Lower leg skin (tissue), 3 donors: ENCODE measurements around the gene SYT2.
"Not testable (repeated sequence)": the region's sequence is repeated elsewhere in the genome, so short reads cannot be mapped to it uniquely, and the experiment has no call there.

Experiments used
- CTCF ChIP-seq, 3 donors: fragments of 450-650 bp; IDR thresholded peaks; one replicate each; pipeline ENCODE4 v1.5.1; 2016; ENCODE audit warnings: antibody characterized with exemption in 3 of 3, mild to moderate bottlenecking in 3 of 3, moderate library complexity in 2 of 3
- POLR2A ChIP-seq, 2 donors: fragments of 450-650 bp; IDR thresholded peaks; one replicate each; pipeline ENCODE4 v1.6.1; 2016 to 2017; ENCODE audit warnings: antibody characterized with exemption in 2 of 2, mild to moderate bottlenecking in 1 of 2, moderate library complexity in 1 of 2

DNA sequence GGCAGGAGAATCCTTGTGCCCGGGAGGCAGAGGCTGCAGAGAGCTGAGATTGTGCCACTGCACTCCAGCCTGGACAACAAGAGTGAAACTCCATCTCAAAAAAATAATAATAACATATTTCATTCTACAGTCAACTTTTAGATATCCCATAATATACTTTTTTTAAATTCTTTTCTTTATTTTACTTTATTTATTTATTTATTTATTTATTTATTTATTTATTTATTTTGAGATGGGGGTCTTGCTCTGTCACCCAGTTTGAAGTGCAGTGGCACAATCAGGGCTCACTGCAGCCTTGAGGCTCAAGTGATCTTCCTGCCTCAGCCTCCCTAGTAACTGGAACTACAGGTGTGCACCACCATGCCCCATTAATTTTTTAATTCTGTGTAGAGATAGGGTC is 3.9 kb upstream of the SYT2 start:
- not testable (repeated sequence) for TF ChIP-seq CTCF, POLR2A (IDR thresholded peaks at IDR 0.05)
